Measurements from ENCODE around the gene UMAD1. TPM values are rescaled to one million over a fixed set of nuclear protein-coding genes. Genes with fewer than 3 reads are reported as not detected.

Gene UMAD1
- total and polyA plus RNA-seq, 2 experiments from 2014 or later: 8.4 to 12.4 TPM

GRCh38 chr7:7868572-7868899, 228.0 kb downstream of the UMAD1 start (continued):
- no peak for TF ChIP-seq JUNB (IDR thresholded peaks at IDR 0.05; ENCODE audit: unreplicated experiment)
- TF ChIP-seq ZNF114 (CRISPR knock-in tag; IDR thresholded peaks at IDR 0.05): no peak
- no peak for TF ChIP-seq EZH2phosphoT487 (IDR thresholded peaks at IDR 0.05; ENCODE audit: unreplicated experiment)
- TF ChIP-seq EZH2 (IDR thresholded peaks at IDR 0.05; ENCODE audit: low read depth, unreplicated experiment): no peak
- no peak for TF ChIP-seq ETS1 (IDR thresholded peaks at IDR 0.05)
- no peak for TF ChIP-seq NANOG (IDR thresholded peaks at IDR 0.05; ENCODE audit: borderline replicate concordance)

- Histone ChIP-seq H3K4me1 (ENCODE audit: insufficient read depth) (peaks cover 26% of the 10 kb centered on the region), H3K27me3 (ENCODE audit: insufficient read depth) (no peaks in the 10 kb centered on the region), H4K20me1 (replicated peaks; ENCODE audit: insufficient read depth) (no peaks in the 10 kb centered on the region), H3K36me3 (ENCODE audit: insufficient read depth) (no peaks in the 10 kb centered on the region), H3K27ac (ENCODE audit: low read depth) (no peak overlapping the region), H3K4me2 (no peak overlapping the region), H3K9me2 (ENCODE audit: insufficient read depth) (no peaks in the 10 kb centered on the region), H3K79me2 (replicated peaks; ENCODE audit: insufficient read depth) (no peaks in the 10 kb centered on the region), H3F3A (replicated peaks; ENCODE audit: low read depth) (no peaks in the 10 kb centered on the region), H2AFZ (no peak overlapping the region), H3K4me3 (no peak overlapping the region)
- no peaks in the 10 kb centered on the region for H3K36me3 Mint-ChIP-seq (ENCODE audit: low read depth)
- TF ChIP-seq JUNB (IDR thresholded peaks at IDR 0.05; ENCODE audit: unreplicated experiment) (no peak), EZH2 (IDR thresholded peaks at IDR 0.05; ENCODE audit: low read depth, unreplicated experiment) (no peak), REST (IDR thresholded peaks at IDR 0.05; ENCODE audit: unreplicated experiment) (no peak), ZNF114 (CRISPR knock-in tag; IDR thresholded peaks at IDR 0.05) (no peak), ETS1 (IDR thresholded peaks at IDR 0.05) (no peak)
- H3K4me1 Mint-ChIP-seq: peaks cover 13% of the 10 kb centered on the region
- H3K4me3 Mint-ChIP-seq: no peak overlapping the region
- DNase-seq (ENCODE audit: low spot score) (no peak), ATAC-seq (peak; percentile 39; the same call in 1 of the 3 replicates)
- no peaks in the 10 kb centered on the region for H3K9me3 Mint-ChIP-seq
- no peak overlapping the region; the same call in 1 of the 2 replicates for H3K27ac Mint-ChIP-seq
- H3K27me3 Mint-ChIP-seq (ENCODE audit: insufficient read depth, low read depth, poor library complexity): peaks cover 2% of the 10 kb centered on the region
Observed at GRCh38 chr7:7869036-7869435, 228.5 kb downstream of the UMAD1 start.

GRCh38 chr7:7869651-7870050, 229.1 kb downstream of the UMAD1 start:
- H3K9me3 Mint-ChIP-seq: no peaks in the 10 kb centered on the region
- Histone ChIP-seq H3K36me3 (ENCODE audit: insufficient read depth) (no peaks in the 10 kb centered on the region), H3K79me2 (replicated peaks; ENCODE audit: insufficient read depth) (no peaks in the 10 kb centered on the region), H3K4me3 (no peak overlapping the region), H2AFZ (no peak overlapping the region), H3K4me1 (ENCODE audit: insufficient read depth) (peaks cover 26% of the 10 kb centered on the region), H3K9me2 (ENCODE audit: insufficient read depth) (no peaks in the 10 kb centered on the region), H4K20me1 (replicated peaks; ENCODE audit: insufficient read depth) (no peaks in the 10 kb centered on the region), H3K27me3 (ENCODE audit: insufficient read depth) (no peaks in the 10 kb centered on the region), H3F3A (replicated peaks; ENCODE audit: low read depth) (no peaks in the 10 kb centered on the region), H3K27ac (ENCODE audit: low read depth) (no peak overlapping the region), H3K4me2 (no peak overlapping the region)
- TF ChIP-seq ZNF331 (CRISPR knock-in tag; IDR thresholded peaks at IDR 0.05; ENCODE audit: low read depth): no peak
- TF ChIP-seq STAT1 (IDR thresholded peaks at IDR 0.05; ENCODE audit: unreplicated experiment): no peak
- ATAC-seq: no peak
- no peak overlapping the region for H3K4me3 Mint-ChIP-seq
- H3K4me1 Mint-ChIP-seq: peaks cover 13% of the 10 kb centered on the region
- no peak for DNase-seq (ENCODE audit: low spot score)
- peaks cover 2% of the 10 kb centered on the region for H3K27me3 Mint-ChIP-seq (ENCODE audit: insufficient read depth, low read depth, poor library complexity)
- no peaks in the 10 kb centered on the region for H3K36me3 Mint-ChIP-seq (ENCODE audit: low read depth)
- H3K27ac Mint-ChIP-seq: no peak overlapping the region
